GM21723 (cell line): ENCODE measurements around the gene SCGB1A1.

Source experiments
- ATAC-seq: cut with Tn5 transposase; IDR thresholded peaks from one replicate; pipeline ENCODE4 v1.9.1; 2021; ENCODE audit warnings: mild to moderate bottlenecking, moderate library complexity; ENCODE audit not compliant: unreplicated experiment

Gene SCGB1A1

DNA sequence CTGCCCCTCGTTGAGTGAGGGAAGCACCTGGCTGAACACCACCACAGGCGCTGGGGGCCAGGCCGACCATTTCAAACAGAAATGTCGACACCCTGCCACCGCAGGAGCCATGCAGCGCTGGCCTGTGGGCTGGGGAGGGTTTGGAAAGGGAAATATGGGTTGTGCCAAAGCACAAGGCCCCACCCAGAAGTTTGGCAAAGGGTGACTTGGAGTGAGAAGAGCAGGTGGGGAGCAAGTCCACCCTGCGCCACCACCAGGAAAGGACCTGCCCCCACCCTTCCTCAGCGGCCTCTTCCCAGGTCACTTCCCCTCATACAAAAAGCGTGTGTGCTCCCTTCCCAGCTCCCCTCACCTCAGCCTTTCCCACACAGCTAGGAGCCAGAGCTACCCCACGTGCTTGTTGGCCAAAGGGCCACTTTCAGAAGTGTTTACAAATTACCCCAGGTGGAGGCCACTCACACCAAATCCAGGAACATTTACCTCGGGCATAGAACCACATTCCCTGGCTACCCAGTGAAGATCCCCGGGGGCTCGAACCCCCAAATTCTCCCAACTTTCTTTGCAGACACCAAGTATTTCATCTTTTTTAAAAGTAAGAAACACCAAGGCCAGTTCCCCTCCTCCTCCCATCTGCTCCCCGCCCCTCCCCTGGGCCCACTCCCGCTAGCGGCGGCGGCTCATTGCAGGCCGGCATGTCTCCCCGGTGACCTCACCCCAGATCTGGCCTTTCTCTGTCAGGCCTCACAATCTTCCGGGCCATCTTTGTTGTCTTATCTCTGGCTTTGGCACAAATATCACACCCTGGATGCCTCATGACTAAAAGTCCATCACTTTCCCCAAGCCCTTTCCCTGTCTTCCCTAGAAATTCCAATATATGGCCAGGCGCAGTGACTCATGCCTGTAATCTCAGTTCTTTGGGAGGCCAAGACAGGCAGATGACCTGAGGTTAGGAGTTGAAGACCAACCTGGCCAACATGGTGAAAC, 20.5 kb upstream of the SCGB1A1 start:
- ATAC-seq, result no peak

DNA sequence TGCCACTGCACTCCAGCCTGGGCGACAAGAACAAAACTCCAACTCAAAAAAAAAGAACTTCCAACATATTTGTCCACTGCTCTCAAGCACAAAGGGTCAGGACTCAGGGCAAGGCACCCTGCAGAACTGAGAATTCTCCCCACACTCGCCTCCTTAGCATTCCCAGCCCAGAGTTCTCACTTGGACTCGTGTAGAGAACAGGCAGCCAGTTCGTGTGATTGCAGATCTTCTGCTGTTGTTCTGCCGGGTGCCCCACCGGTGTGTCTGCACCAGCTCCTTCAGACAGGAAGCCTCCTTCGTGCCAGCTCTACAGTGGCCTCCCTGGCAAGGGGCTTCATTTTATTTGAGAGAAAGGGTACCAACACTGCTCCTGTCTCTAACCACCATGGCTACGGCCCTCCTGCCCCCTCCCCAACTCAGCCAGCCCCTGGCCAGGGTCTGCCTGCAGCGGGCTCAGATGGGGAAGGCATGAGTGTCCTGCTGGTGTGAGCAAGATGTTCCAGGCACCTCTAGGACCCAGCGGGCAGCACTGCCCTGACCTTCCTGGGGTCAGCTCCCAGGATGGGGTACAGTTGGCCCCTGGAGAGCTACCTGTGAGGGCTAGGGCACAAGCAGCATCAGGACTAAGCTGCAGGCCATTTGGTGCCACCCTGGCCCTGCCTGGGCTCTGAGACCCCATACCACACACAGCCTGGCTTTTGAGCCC, 19.5 kb upstream of the SCGB1A1 start:
- no peak for ATAC-seq

DNA sequence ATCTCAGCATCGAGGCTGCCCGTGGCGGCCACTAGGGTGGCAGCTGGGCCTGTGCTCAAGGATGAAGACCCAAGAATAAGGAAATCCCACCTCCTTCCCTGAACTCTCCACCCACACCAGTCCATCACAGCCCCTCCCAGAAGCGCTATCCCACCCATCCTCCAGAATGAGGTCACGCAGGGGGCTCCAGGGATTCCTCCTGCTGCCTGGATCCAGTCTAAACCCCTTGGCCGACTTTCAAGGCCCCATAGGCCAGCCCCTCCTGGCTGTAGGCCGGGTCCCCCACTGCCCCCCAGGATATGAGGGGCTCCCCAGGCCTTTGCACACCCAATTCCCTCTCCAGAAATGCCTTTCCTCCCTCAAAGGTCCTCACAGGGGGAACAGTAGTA, 19.0 kb upstream of the SCGB1A1 start:
- ATAC-seq, result no peak

DNA sequence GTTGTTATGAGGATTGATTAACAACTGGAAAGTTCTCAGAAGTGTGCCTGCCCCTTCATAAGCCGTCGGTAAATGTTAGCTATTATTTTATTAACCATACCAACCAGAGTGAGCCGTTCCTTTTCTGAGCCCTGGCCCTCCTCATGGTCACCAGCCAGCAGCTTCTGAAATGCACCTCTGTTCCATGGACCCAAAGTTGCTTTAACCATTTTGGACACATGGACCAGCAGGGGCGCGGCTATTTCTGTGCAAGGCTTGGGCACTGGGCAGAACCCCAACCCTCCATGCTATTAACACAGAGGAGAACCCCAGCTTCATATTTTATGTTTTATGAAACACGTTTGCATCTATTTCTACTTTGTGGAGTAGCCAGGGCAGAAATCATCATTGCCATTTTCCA, 18.6 kb upstream of the SCGB1A1 start:
- no peak for ATAC-seq

DNA sequence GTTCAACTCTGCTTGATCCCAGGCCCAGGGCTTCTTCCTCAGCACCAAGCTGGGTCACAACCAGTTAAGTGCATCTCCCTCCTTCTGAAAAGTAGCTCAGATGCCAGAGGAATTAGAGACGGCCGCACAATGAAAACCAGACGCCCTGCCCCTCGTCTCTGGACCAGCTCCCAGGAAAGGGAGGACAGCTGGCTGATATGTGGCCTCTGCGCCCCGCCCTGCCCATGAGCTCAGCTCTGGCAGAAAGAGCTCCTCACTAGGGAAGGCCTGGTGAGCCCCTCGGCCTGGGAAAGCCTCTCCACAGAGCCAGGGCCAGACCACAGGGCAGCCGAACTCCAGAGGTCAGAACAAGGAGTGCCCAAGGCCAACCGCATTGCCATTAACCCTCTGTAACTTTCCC, 18.1 kb upstream of the SCGB1A1 start:
- no peak for ATAC-seq

DNA sequence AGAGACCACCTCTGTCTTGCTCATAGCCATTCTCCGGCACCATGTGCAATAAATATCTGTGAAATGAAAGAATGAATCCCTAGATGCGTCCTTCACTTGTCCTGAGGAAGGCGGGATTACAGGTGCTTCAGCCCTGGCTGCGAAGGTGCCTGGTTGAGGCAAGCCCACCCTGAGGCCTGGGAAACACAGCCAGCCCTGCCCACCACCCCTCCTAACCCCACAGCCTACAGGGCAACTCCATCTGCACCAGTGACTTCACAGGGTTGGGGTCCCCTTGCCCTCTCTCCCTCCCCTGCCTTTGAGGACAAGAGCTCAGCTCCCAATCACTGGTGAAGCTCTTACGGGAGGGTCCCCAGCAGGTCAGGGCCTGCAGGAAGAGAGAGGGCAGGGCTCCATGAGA, 17.5 kb upstream of the SCGB1A1 start:
- no peak for ATAC-seq

DNA sequence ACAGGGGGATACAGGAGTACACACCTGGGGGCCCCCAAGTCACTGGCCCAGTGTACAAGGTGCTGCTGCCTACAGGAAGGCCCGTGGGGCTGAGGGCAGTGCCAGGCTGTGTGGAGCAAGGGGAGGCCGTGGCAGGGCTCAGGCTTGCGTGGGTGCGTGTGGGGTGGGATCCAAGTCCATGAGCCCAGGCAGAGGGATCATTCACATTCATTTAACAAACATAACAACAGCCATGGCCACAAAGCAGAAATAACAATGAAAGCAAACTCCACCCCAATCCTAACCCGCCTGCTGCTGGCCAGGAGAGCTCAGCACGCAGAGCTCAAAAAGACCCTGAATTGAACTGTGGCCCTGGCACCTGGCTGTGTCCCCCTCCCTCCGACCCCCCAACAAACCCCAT, 17.0 kb upstream of the SCGB1A1 start:
- ATAC-seq, result no peak

DNA sequence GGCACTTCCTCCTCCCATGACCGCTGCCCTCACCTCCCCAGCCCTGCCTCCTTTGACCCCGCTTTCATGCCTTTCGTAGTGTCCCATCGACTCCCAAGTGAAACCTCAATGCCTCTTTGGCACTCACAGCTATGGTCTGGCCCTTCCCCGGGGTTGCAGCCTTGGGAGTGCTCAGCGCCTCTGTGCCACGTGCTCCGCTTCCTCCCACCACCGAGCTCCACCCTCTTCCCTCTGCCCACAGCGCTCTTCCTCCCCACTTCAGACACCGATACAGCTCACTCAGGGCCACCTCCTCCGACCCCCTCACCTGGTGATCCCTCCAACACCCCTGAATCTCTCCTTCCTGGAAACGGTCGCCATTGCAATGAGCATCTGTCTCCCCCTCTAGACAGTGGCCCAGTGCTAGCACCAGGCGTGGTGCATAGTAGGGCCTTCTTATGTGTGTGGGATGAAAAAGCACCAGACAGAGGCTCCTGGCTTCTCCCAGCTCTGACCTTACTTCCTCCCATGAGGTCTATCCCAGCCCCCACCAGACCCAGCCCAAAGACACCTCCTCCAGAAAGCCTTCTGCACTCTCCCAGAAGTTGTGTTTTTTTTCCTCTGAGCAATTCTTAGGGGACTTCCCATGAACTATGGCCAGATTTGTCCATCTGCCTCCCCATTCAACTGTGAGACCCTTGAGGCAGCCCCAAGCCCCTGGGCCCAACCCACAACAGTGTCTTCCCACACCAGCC, 16.4 kb upstream of the SCGB1A1 start:
- ATAC-seq, result no peak

DNA sequence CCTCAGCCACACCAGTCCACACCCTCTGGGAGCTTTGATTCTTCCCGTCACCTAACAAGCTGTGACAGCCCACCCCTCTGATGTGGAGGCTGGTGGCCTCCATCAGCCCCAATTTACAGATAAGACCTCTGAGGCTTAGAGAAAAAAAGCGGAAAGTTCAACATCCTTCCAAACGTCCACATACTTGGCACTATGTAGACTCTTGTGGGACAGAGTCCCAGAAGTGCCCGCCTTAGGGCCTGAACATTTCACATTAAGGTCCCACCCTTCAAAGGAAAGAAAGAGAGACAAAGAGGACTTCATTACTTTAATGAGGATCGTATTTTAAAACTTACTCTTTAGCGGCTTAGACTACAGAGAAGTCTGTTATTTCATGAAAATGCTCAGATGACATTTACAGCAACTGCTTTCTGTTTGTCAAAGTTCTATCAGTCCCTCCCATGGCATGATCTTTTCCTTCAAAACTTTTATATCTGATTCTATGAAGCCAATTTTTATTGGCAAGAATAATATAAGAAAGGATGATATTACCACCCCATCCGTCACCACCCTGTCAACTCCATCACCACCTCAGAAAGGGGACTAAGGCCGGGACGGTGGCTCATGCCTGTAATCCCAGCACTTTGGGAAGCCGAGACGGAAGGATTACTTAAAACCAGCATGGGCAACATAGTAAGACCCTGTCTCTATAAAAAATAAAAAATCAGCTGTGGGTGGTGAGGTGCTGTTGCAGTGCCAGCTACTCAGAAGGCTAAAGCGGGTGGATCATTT, 15.7 kb upstream of the SCGB1A1 start:
- no peak for ATAC-seq

DNA sequence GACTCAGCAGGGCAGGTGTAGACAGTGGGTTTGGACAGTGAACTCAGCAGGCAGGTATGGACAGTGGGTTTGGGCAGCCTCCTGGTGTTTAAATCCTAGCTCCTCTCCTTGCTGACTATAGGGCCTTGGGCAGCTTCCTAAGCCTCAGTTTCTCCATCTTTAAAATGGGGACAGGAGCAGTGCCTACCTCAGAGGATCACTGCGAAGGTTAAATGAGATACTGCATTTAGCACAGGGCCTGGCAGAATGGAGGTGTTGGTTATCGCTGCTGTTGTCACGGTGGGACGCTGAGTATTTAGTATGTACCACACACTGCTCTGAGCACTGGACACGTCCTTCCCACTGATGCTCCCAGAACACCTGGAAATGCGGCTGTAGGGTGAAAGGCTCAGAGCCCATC, 14.4 kb upstream of the SCGB1A1 start:
- ATAC-seq, result no peak

DNA sequence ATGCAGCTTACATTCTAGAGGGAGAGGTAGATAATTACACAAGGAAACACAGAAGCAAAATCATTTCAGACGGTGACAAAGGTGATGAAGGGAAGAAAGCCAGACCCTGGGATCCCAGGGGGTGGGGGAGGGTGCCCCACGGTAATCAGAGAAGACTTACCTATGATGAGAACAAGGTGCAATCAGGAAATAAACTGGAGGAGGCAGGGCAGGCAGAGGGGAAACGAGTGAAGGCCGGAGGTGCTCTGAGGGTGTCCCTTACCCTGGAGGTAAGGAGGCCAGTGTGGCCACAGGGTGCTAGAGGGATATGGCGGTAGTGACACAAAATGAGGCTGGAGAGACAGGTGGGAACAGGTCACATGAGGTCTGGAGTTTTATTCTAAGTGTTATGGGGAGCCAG, 13.9 kb upstream of the SCGB1A1 start:
- no peak for ATAC-seq

DNA sequence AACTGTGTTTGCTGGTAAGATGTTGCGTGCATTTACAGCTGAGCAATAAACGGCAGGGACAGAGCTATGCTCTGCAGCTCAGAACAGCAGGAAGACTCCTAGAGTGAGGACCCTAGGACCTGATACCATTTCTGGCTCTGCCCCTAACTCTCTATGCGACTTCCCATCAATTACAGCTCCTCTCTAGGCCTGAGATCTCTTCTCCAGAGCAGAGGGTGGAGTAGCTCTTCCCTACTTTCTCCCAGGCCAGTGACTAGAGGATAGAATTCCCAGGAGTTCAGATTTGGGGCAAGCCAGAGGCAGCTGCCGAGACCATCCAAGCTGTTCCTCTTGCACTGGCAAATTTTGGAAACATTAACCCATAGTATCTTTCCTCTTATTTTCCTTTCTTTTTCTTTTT, 12.8 kb upstream of the SCGB1A1 start:
- ATAC-seq, result no peak

DNA sequence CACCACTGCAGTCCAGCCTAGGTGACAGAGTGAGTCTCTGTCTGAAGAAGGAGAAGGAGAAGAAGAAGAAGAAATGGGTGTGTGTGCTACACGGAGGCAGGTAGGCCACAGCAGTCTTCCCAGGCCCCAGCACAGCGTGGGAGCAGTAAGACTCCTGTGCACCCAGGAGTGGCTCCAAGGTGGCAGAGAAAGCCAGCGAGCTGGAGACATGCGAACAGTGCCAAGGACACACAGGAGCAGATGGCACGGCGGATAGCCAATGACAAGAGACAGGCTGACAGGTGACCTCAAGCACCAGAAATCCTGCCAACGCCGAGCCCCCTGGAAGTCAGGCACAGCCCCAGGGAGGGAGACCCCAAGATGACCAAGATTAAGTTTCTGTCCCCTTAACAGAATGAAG, 9.0 kb upstream of the SCGB1A1 start:
- no peak for ATAC-seq

DNA sequence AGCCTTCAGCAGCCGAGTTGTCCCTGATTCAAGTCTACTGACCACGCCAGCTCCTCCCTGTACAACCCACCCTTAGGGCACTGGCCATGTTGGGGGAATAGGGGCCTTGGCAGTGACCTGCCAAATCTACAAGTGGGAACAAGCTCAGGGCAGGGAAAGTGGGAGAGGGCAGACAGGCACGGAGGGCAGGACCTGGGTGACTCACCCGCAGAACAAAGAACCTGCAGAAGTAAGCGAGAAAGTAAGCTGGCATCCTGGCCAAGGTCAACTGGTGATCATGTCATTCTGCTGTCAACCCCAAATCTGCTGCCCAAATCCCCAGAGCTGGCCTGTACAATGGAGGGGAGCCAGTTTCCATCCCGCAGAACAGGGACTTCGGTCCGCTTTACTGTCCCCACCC, 7.9 kb upstream of the SCGB1A1 start:
- no peak for ATAC-seq

DNA sequence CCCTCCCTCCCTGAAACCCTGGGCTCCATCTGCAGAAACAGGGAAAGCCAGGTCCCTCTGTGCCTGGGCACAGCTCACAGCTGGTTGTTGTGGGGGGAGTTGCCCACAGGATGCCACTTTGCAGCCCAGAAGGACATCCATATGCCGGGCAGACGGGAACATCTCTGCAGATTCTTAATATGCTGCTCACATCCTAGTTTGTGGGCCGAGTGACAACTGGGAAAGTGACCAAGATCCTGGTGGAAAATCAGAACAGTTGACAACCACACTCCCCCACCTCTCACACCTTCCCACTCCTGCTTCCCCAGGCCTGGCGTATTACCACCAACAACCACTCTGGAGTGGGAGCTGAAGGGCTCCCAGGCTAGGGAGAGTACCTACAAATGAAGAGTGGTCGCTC, 7.3 kb upstream of the SCGB1A1 start:
- no peak for ATAC-seq

DNA sequence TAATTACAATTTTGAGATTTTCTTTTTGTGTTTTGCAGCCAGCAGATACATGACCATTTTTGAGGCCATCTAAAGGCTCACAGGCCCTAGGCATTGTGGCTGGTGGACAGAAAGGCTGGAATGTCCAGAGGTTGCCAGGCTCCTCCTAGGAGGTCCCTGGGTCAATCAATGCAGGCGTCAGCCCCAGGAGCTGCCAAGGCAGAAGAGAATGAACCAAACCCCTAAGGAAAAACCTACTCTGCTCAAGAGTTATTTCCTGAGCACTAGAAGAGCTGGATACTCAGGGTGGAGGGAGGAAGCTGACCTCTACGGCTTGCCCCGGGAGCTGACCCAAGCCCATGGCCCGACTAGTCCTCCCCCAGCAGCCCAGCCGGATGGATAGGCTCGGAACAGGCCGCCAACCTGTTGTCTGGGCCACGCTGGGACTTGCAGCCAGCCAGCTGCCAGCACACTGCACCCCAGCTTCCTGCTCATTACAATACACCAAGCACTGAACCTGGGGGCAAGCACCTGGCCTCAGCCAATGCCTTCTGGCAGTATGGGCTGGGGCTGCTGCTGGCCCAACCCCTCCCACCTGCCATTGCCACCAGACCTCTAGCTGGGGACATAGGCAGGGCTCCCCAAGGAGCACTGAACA, 5.7 kb upstream of the SCGB1A1 start:
- no peak for ATAC-seq

DNA sequence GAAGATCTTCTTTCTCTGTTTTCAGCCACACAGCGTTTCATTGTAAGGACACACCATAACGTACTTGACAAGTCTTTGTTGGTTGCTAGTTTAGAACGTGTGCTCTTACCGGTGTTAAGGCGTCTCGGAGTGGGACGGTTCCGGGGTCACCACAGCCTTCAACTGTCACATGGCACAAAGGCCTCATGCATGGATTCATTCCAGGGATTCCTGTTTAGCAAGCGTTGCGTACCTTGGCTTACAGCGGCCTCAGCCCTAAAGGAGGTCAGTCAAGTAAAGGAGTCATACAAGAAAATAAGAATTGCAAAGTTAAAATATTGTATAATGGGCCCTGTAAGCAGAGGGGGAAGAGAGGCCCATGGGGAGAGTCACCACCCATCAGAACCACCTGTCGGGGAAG, 2.2 kb upstream of the SCGB1A1 start:
- ATAC-seq, result no peak

DNA sequence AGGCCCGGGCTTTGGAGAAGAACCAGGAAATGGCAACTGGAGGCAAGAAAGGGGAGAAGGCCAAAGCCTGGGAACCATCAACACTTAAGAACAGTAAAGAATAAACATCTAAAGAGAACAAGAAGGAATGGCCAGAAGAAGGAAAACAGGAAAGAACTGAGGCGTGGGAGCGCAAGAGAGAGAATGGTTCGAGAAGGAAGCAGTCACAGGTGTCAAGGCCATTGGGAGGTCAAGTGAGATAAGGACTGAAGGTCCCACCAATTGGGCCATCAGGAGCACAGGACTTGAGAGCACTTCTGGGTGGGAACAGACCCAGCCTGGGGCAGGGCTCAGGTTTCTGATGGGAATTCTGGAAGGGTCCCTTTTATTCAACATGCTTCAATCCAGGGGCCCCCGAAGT, 697 bp upstream of the SCGB1A1 start:
- ATAC-seq, result no peak

DNA sequence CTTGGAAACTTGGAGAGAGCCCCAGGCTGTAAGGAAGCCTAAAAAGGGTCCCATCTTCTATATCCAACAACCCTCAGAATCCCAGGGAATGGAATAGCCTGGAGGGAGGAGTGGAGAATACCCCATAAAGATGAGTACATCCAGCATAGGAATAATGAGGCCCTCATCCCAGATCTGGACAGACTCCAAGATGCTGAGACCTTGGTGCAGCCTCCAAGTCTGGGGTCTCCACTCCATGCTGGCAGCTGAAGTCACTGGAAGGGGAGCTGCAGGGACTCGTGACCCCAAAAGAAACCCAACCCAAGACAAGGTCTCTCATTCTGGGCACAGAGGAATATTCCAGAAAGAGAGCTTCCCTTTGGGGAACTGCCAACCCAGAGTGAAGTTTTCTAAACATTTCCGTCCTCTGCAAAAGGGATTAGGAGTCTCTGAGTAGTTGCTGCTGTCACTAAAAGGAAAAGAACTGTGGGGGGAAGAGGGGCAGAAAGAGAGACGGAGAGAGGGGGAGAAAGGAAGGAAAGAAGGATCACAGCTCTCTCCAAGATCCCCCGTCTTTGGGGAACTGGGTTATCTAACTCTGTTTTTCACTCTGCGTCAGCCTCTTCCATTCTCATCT, 589 bp downstream of the SCGB1A1 start:
- ATAC-seq, result no peak

DNA sequence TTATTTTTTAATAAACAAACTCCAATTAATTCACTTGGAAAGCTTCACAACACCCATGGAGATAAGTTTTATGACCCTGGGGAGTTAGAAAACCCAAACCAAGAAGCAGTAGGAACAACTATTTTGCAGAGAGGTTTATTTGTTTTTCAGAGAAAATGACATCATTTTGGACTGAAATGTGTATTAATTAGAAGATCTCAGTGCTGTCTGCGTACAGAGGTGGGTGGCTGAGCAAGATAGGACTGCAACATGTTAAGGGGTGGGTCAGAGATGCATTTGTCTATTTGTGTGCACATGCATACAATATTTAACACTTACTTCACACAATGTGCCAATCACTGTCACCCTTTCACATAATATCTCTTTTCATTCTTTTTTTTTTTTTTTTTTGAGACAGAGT, 1.1 kb downstream of the SCGB1A1 start:
- no peak for ATAC-seq
